HG02763 (cell line): ENCODE data around the gene KRT78.

Source experiments
- ATAC-seq: cut with Tn5 transposase; IDR thresholded peaks from one replicate; pipeline ENCODE4 v1.9.1; 2021; ENCODE audit warnings: mild to moderate bottlenecking, moderate library complexity; ENCODE audit not compliant: unreplicated experiment

Gene KRT78

GRCh38 chr12:52825961-52826360 is 22.8 kb downstream of the KRT78 start:
- ATAC-seq: no peak

- ATAC-seq: no peak
These were observed 23.9 kb downstream of the KRT78 start for GRCh38 chr12:52824741-52825410.

- no peak for ATAC-seq
These were observed 24.9 kb downstream of the KRT78 start for GRCh38 chr12:52823761-52824450.

GRCh38 chr12:52822771-52823510 is 25.9 kb downstream of the KRT78 start:
- ATAC-seq: no peak

GRCh38 chr12:52821826-52822660 is 26.8 kb downstream of the KRT78 start:
- ATAC-seq: no peak

GRCh38 chr12:52821071-52821730 is 27.6 kb downstream of the KRT78 start:
- no peak for ATAC-seq

- no peak for ATAC-seq
These were observed 28.3 kb downstream of the KRT78 start for GRCh38 chr12:52820521-52820920.

GRCh38 chr12:52819731-52820510 is 28.9 kb downstream of the KRT78 start:
- no peak for ATAC-seq

GRCh38 chr12:52818887-52819420 is 29.8 kb downstream of the KRT78 start:
- ATAC-seq: no peak

- no peak for ATAC-seq
These were observed 30.4 kb downstream of the KRT78 start for GRCh38 chr12:52818388-52818787.

- no peak for ATAC-seq
These were observed 31.0 kb downstream of the KRT78 start for GRCh38 chr12:52817699-52818238.

GRCh38 chr12:52817003-52817698 is 31.6 kb downstream of the KRT78 start:
- no peak for ATAC-seq

GRCh38 chr12:52815676-52816588 is 32.9 kb downstream of the KRT78 start:
- ATAC-seq: no peak

GRCh38 chr12:52815161-52815560 is 33.6 kb downstream of the KRT78 start:
- ATAC-seq: no peak

- ATAC-seq: no peak
These were observed 34.1 kb downstream of the KRT78 start for GRCh38 chr12:52814710-52815155.

GRCh38 chr12:52813885-52814709 is 34.7 kb downstream of the KRT78 start, which contains the start of gene KRT4:
Gene KRT4, minus strand, starts transcription at chr12:52814116. Its CDS starts 58 bp downstream, at chr12:52814058.
- no peak for ATAC-seq
